Aorta (tissue), 5 donors: Measurements from ENCODE around the gene GDPGP1. TPM values are rescaled to one million over a fixed set of nuclear protein-coding genes. Genes with fewer than 3 reads are reported as not detected.
"Not testable (repeated sequence)": the region's sequence is repeated elsewhere in the genome, so short reads cannot be mapped to it uniquely, and the experiment has no call there.

Experiments used
- ATAC-seq: fragments of 200-7000 bp; cut with Tn5 transposase; one replicate; pipeline ENCODE4 v1.9.1; 2022; ENCODE audit warnings: moderate library complexity; ENCODE audit not compliant: low FRiP score
- DNase-seq, 2 donors: peaks; one replicate each; pipeline ENCODE4 v3.0.0-alpha.2; 2020
- H3K27ac ChIP-seq, 2 donors: one replicate each; pipeline ENCODE4 v1.5.1; 2013; ENCODE audit warnings: low read length in 2 of 2, mild to moderate bottlenecking in 2 of 2, moderate library complexity in 2 of 2, control low read depth in 1 of 2, inconsistent platforms in 1 of 2, low read depth in 1 of 2
- H3K27me3 ChIP-seq, 2 donors: one replicate each; pipeline ENCODE4 v1.6.1; 2013; ENCODE audit warnings: control low read depth in 1 of 2, low read length in 1 of 2, mild to moderate bottlenecking in 1 of 2, moderate library complexity in 1 of 2; ENCODE audit not compliant: insufficient read depth in 2 of 2, control insufficient read depth in 1 of 2
- H3K36me3 ChIP-seq, 2 donors: one replicate each; pipeline ENCODE4 v1.6.1; 2013; ENCODE audit warnings: control low read depth in 1 of 2, low read length in 1 of 2, mild to moderate bottlenecking in 1 of 2; ENCODE audit not compliant: insufficient read depth in 2 of 2, control insufficient read depth in 1 of 2
- H3K4me1 ChIP-seq, 2 donors: one replicate each; pipeline ENCODE4 v1.6.1; 2013; ENCODE audit warnings: low read length in 2 of 2, control low read depth in 1 of 2, mild to moderate bottlenecking in 1 of 2, moderate library complexity in 1 of 2; ENCODE audit not compliant: insufficient read depth in 2 of 2, control insufficient read depth in 1 of 2
- H3K4me3 ChIP-seq, 2 donors: one replicate each; pipeline ENCODE4 v1.5.1; 2013; ENCODE audit warnings: low read length in 2 of 2, control low read depth in 1 of 2, mild to moderate bottlenecking in 1 of 2
- H3K9me3 ChIP-seq: one replicate; pipeline ENCODE4 v1.6.1; 2013; ENCODE audit warnings: mild to moderate bottlenecking, low read length; ENCODE audit not compliant: control insufficient read depth
- WGBS, 2 donors: extraction: QIAGEN DNeasy Blood & Tissue Kit; methylation state at CpG; one replicate each; pipeline ENCODE4 v1.1.7; 2013; 5-methylcytosine and 5-hydroxymethylcytosine counted together
- intact Hi-C, 2 donors: fragments of 100-400 bp; cut with DNase I; formaldehyde crosslinking; loops; one replicate each; pipeline versions ENCODE4 v1.14.2 to v1.15.0; 2022
- polyA plus RNA-seq, 2 donors: library from polyadenylated mRNA; stranded (reverse); fragments of 200-250 nt; gene quantifications; one replicate each; pipeline ENCODE4 v1.2.3, GENCODE V29; 2013
- total RNA-seq, 2 donors: library from RNA; stranded (reverse); fragmentation: NEBNext Ultra II Directional; extraction: Animal tissue kit (Norgen Biotek cat#: 25700); gene quantifications; one replicate each; pipeline ENCODE4 v1.2.1, GENCODE V29; 2021
- donor health status: healthy with polysubstance abuse.
- donor health status: Bipolar disorder and iron deficiency.
- donor health status: DM: no; HTN: no; CAD: no.
- donor health status: DM: no; HTN: no; CAD: no.
- donor health status: DM: yes; HTN: yes; CAD: no.

GDPGP1 gene
- total and polyA plus RNA-seq, 4 donors = 1.3 to 7.1 (median 2.7) TPM

DNA sequence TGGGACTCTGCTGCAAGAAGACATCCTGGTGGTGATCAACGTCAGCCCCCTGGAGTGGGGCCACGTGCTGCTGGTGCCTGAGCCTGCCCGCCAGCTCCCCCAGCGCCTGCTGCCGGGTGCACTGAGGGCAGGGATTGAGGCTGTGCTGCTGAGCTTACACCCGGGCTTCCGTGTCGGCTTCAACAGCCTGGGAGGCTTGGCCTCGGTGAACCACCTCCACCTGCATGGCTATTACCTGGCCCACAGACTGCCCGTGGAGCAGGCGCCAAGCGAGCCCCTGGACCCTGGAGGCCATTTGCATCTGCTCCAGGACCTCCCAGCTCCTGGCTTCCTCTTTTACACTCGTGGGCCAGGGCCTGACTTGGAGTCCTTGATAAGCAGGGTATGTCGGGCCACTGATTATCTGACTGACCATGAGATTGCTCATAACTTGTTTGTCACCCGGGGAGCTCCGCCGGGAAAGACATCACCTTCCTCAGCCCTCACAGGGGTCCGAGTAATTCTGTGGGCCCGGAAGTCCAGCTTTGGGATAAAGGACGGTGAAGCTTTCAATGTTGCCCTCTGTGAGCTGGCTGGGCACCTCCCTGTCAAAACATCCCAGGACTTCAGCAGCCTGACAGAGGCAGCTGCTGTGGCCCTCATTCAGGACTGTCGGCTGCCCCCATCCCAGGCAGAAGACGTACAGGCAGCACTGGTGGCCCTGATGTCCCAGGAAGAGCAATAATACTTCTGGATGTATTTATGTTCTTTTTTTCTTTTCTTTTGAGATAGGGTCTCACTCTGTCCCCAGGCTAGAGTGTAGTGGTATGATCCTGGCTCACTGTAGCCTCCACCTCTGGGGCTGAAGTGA is 7.6 kb downstream of the GDPGP1 start:
- no peak overlapping the region for H3K4me3 ChIP-seq
- H3K27ac ChIP-seq = no peak overlapping the region
- no peak for DNase-seq
- no peaks in the 10 kb centered on the region for H3K9me3 ChIP-seq
- WGBS, 2 donors = 82 to 83% methylated on average over 22 of the region's 22 CpGs
- no peaks in the 10 kb centered on the region for H3K27me3 ChIP-seq
- H3K4me1 ChIP-seq = no peaks in the 10 kb centered on the region
- intact Hi-C loops = no loop called here
- H3K36me3 ChIP-seq = peaks cover 0 to 2% of the 10 kb centered on the region in 2 donors
- peak; percentile 38 for ATAC-seq

DNA sequence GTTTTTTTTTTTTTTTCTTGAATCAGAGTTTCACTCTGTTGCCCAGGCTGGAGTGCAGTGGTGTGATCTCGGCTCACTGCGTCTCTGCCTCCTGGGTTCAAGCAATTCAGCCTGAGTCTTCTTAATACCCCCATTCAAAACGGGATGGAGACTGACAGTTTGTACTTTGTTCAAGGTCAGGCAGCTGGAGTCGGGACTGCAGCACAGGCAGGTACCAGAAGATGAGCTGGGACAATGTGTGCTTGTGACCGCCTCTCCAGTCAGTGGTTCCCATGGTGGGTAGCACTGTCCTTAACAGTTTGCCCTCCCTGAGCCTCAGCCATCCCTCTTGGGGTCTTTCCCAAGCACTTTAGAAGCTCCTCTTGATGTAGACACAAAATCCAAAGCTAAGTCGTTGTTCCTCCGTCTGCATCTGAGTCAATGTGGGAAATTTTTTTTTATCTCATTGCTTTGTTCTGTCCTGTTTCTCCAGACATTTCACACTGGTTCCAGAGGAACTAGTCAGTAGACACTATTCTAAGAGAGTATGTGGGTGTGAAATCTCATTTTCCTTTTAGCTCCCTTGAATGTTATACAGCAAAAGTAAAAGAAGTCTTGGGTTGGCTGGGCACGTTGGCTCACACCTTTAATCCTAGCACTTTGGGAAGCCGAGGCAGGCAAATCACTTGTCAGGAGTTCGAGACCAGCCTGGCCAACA is 10.1 kb downstream of the GDPGP1 start:
- Histone ChIP-seq H3K36me3 (no peaks in the 10 kb centered on the region), H3K4me3 (no peak overlapping the region), H3K27ac (no peak overlapping the region), H3K9me3 (no peaks in the 10 kb centered on the region), H3K4me1 (no peaks in the 10 kb centered on the region), H3K27me3 (no peaks in the 10 kb centered on the region)
- DNase-seq (no peak), ATAC-seq (no peak)
- 85 to 86% methylated on average over 10 of the region's 10 CpGs for WGBS, 2 donors
- intact Hi-C loops = no loop called here

- Histone ChIP-seq H3K9me3 (no peaks in the 10 kb centered on the region), H3K4me1 (no peaks in the 10 kb centered on the region), H3K27ac (no peak overlapping the region), H3K36me3 (no peaks in the 10 kb centered on the region), H3K27me3 (no peaks in the 10 kb centered on the region), H3K4me3 (no peak overlapping the region)
- intact Hi-C loops = no loop called here
- WGBS, 2 donors = 68 to 71% methylated on average over 6 of the region's 6 CpGs
- ATAC-seq (peak; percentile 6), DNase-seq (no peak)
Measured at GRCh38 chr15:90248789-90249202, 14.8 kb downstream of the GDPGP1 start.

DNA sequence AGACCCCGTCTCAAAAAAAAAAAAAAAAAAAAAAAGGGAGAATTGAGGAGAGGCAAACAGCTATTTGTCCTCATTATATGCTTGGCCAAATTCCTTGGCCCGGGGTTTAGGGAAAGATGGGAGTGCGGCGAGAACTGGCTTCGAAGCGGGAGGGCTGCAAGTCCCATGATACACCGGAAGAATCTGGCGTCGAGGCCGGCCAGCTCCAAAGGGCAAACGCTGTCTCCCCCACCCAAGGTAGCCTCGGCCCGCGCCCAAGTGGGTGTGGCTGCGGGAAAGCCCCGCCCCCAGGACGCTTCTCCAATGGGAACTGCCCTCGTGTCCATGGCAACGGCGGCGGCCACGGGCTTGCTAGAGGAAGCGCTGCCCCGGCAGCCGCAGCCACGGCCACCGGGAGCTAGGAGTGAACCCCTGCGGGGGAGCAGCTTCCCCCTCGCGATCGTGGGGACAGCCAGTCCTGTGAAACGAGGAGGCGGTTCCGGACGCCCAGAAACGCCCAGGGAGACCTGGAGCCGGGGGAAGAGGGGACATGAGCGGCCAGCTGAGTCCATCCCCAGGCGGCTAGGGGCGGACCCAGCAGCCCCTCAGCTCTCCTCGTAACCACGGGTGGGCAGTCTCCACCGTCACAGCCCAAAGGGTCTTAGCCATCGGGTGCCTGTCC is 15.3 kb downstream of the GDPGP1 start, which contains the start of gene TTLL13:
Gene TTLL13, plus strand, starts transcription at position 354 of the 661 bp plus-strand sequence. CDS start 1,075 bp downstream, outside the sequence.
- no peaks in the 10 kb centered on the region for H3K9me3 ChIP-seq
- DNase-seq (peak; percentile 98), ATAC-seq (peak; percentile 96)
- no peak within 1 kb of the TSS for H3K27ac ChIP-seq
- no peaks in the 10 kb centered on the region for H3K36me3 ChIP-seq
- H3K4me1 ChIP-seq = no peaks in the 10 kb centered on the region
- intact Hi-C loops = no loop called here
- WGBS, 2 donors = 1% methylated on average over 43 to 44 of the region's 44 CpGs
- H3K27me3 ChIP-seq = no peaks in the 10 kb centered on the region
- peak within 1 kb of the TSS; percentile 24 to 27 for H3K4me3 ChIP-seq

DNA sequence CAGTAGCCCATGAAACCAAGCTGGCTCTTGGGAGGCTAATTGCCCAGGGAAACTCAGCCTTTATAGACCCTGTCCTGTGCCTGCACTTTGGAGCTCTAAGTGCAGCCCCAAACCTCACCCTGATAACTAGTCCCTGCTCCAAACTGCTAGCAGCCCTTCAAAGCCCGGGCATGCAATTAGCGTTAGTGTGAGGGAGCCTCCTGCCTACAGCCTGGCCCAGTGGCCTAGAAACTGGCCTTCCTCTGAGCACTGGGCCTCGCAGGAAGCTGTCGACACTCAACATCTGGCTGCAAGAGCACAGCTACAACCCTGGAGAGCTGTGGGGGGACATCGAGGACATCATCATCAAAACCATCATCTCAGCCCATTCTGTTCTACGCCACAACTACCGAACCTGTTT is 23.8 kb downstream of the GDPGP1 start:
- Histone ChIP-seq H3K4me3 (no peak overlapping the region), H3K4me1 (no peaks in the 10 kb centered on the region), H3K27me3 (no peaks in the 10 kb centered on the region), H3K9me3 (no peaks in the 10 kb centered on the region), H3K36me3 (no peaks in the 10 kb centered on the region), H3K27ac (no peak overlapping the region)
- DNase-seq (peak in 1 of 2 donors; percentile 4), ATAC-seq (no peak)
- WGBS, 2 donors = 82% methylated on average over 7 of the region's 7 CpGs
- intact Hi-C loops = no loop called here

GRCh38 chr15:90259524-90259923 is 25.5 kb downstream of the GDPGP1 start:
- Histone ChIP-seq H3K4me1 (no peaks in the 10 kb centered on the region), H3K36me3 (no peaks in the 10 kb centered on the region), H3K27me3 (no peaks in the 10 kb centered on the region), H3K27ac (no peak overlapping the region), H3K9me3 (no peaks in the 10 kb centered on the region), H3K4me3 (no peak overlapping the region)
- intact Hi-C loops = no loop called here
- 77 to 78% methylated on average over 5 of the region's 5 CpGs for WGBS, 2 donors
- DNase-seq (no peak), ATAC-seq (no peak)

- H3K4me1 ChIP-seq, H3K27ac ChIP-seq, H3K36me3 ChIP-seq, H3K27me3 ChIP-seq, DNase-seq, ATAC-seq, H3K9me3 ChIP-seq, intact Hi-C loops, H3K4me3 ChIP-seq: not testable (repeated sequence)
- WGBS, 2 donors = 83 to 90% methylated on average over 5 to 6 of the region's 6 CpGs
Measured at GRCh38 chr15:90260731-90261130, 26.7 kb downstream of the GDPGP1 start.

GRCh38 chr15:90261811-90262210 is 27.8 kb downstream of the GDPGP1 start:
- Histone ChIP-seq H3K9me3 (no peaks in the 10 kb centered on the region), H3K4me3 (no peak overlapping the region), H3K27me3 (no peaks in the 10 kb centered on the region), H3K27ac (no peak overlapping the region), H3K36me3 (no peaks in the 10 kb centered on the region), H3K4me1 (no peaks in the 10 kb centered on the region)
- no peak for ATAC-seq
- intact Hi-C loops = no loop called here
- 87 to 90% methylated on average over 5 of the region's 5 CpGs for WGBS, 2 donors
- no peak for DNase-seq
